ENCODE data around the gene FAAP20. TPM values are rescaled to one million over a fixed set of nuclear protein-coding genes. Genes with fewer than 3 reads are reported as not detected.

FAAP20 gene
- total and polyA plus RNA-seq, 4 donors: 5.6 to 31.5 (median 15.7) TPM

DNA sequence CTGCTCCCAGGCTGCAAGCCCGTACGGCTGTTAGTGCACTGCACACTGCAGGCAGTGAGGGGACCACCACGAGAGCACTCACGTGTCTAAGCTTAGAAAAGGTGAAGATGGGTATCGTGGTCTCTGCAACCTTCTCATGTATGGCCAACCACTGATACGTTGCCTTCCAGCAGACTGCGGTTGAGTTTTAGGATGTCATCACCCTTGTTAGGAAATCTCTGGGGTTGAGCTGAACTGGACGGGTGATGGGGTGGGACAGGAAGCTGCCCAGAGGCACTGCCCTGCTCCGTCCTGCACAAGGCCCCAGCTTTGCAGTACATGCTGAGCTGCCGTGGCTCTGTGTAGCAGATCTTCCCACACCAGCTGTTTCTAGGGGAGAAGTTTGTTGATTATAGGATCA lies 43.3 kb downstream of the FAAP20 start:
- WGBS: 77% methylated on average over 10 of the region's 10 CpGs
- H3K36me3 ChIP-seq (ENCODE audit: control insufficient read depth in 4 of 4, insufficient read depth in 3 of 4, low read depth in 1 of 4, low read length in 3 of 4): peaks cover 2 to 40% (median 7%) of the 10 kb centered on the region in 4 donors
- TF ChIP-seq GABPA (IDR thresholded peaks at IDR 0.05 in 1 of 2, conservative IDR thresholded peaks at IDR 0.05 in 1 of 2): no peak
- no peak for TF ChIP-seq RXRA (IDR thresholded peaks at IDR 0.05)
- no peak for TF ChIP-seq FOXA2 (IDR thresholded peaks at IDR 0.05)
- TF ChIP-seq FOXA1 (IDR thresholded peaks at IDR 0.05): no peak
- no peak for TF ChIP-seq NR2F2 (IDR thresholded peaks at IDR 0.05)
- no peak for TF ChIP-seq EGR1 (IDR thresholded peaks at IDR 0.05; ENCODE audit: low read depth in 2 of 2)
- no peak for TF ChIP-seq HNF4G (IDR thresholded peaks at IDR 0.05)
- TF ChIP-seq, protein P1, sequence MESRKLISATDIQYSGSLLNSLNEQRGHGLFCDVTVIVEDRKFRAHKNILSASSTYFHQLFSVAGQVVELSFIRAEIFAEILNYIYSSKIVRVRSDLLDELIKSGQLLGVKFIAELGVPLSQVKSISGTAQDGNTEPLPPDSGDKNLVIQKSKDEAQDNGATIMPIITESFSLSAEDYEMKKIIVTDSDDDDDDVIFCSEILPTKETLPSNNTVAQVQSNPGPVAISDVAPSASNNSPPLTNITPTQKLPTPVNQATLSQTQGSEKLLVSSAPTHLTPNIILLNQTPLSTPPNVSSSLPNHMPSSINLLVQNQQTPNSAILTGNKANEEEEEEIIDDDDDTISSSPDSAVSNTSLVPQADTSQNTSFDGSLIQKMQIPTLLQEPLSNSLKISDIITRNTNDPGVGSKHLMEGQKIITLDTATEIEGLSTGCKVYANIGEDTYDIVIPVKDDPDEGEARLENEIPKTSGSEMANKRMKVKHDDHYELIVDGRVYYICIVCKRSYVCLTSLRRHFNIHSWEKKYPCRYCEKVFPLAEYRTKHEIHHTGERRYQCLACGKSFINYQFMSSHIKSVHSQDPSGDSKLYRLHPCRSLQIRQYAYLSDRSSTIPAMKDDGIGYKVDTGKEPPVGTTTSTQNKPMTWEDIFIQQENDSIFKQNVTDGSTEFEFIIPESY (IDR thresholded peaks at IDR 0.05): no peak
- TF ChIP-seq JUND (IDR thresholded peaks at IDR 0.05): no peak
- TF ChIP-seq, protein P2, sequence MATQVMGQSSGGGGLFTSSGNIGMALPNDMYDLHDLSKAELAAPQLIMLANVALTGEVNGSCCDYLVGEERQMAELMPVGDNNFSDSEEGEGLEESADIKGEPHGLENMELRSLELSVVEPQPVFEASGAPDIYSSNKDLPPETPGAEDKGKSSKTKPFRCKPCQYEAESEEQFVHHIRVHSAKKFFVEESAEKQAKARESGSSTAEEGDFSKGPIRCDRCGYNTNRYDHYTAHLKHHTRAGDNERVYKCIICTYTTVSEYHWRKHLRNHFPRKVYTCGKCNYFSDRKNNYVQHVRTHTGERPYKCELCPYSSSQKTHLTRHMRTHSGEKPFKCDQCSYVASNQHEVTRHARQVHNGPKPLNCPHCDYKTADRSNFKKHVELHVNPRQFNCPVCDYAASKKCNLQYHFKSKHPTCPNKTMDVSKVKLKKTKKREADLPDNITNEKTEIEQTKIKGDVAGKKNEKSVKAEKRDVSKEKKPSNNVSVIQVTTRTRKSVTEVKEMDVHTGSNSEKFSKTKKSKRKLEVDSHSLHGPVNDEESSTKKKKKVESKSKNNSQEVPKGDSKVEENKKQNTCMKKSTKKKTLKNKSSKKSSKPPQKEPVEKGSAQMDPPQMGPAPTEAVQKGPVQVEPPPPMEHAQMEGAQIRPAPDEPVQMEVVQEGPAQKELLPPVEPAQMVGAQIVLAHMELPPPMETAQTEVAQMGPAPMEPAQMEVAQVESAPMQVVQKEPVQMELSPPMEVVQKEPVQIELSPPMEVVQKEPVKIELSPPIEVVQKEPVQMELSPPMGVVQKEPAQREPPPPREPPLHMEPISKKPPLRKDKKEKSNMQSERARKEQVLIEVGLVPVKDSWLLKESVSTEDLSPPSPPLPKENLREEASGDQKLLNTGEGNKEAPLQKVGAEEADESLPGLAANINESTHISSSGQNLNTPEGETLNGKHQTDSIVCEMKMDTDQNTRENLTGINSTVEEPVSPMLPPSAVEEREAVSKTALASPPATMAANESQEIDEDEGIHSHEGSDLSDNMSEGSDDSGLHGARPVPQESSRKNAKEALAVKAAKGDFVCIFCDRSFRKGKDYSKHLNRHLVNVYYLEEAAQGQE (IDR thresholded peaks at IDR 0.05): no peak
- TF ChIP-seq TAF1 (conservative IDR thresholded peaks at IDR 0.05): no peak
- TF ChIP-seq, protein P3, sequence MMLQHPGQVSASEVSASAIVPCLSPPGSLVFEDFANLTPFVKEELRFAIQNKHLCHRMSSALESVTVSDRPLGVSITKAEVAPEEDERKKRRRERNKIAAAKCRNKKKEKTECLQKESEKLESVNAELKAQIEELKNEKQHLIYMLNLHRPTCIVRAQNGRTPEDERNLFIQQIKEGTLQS (IDR thresholded peaks at IDR 0.05): no peak
- TF ChIP-seq CTCF (IDR thresholded peaks at IDR 0.05; ENCODE audit: low read depth, low read length, missing input control): no peak
- no peak for TF ChIP-seq RAD21 (IDR thresholded peaks at IDR 0.05)
- no peak for TF ChIP-seq MAX (IDR thresholded peaks at IDR 0.05)
- no peak for TF ChIP-seq SP1 (IDR thresholded peaks at IDR 0.05)
- no peak for TF ChIP-seq YY1 (IDR thresholded peaks at IDR 0.05)
- no peak for TF ChIP-seq HNF4A (conservative IDR thresholded peaks at IDR 0.05)
- H3K4me3 ChIP-seq (ENCODE audit: low read depth in 1 of 3, low read length in 3 of 3): no peak overlapping the region
- H3K27ac ChIP-seq (ENCODE audit: low read depth in 1 of 2, low read length in 2 of 2): peak overlapping the region in 1 of 2 donors; percentile 34
- no peaks in the 10 kb centered on the region for H3K9me3 ChIP-seq (ENCODE audit: control insufficient read depth in 4 of 4, low read length in 3 of 4)
- no peak overlapping the region for H3K9ac ChIP-seq (ENCODE audit: low read depth in 1 of 2, low read length in 2 of 2)
- H3K27me3 ChIP-seq (ENCODE audit: control insufficient read depth in 4 of 4, insufficient read depth in 4 of 4, low read length in 3 of 4): no peaks in the 10 kb centered on the region
- H3K4me1 ChIP-seq (ENCODE audit: control insufficient read depth in 4 of 4, insufficient read depth in 4 of 4, low read length in 3 of 4): no peaks in the 10 kb centered on the region
- DNase-seq (ENCODE audit: low spot score): no peak
